Heart right ventricle (tissue), 16 donors: ENCODE results near the gene PRR5L. TPM values are rescaled to one million over a fixed set of nuclear protein-coding genes. Genes with fewer than 3 reads are reported as not detected.

ENCODE experiments used
- ATAC-seq, 8 donors: fragments of 200-7000 bp; cut with Tn5 transposase; one replicate each; pipeline ENCODE4 v1.9.1; 2020; ENCODE audit warnings: mild to moderate bottlenecking in 8 of 8, moderate library complexity in 8 of 8, moderate number of reproducible peaks in 1 of 8
- DNase-seq, 2 donors: peaks; one replicate each; pipeline ENCODE4 v3.0.0-alpha.2; 2020
- H3K27ac ChIP-seq, 10 donors: fragments of 200-600 bp; sonication (generic) in 2 of 10; one replicate each; pipeline versions ENCODE4 v1.5.0 to v1.8.0; 2020 to 2022; ENCODE audit warnings: mild to moderate bottlenecking in 3 of 10
- H3K27me3 ChIP-seq, 7 donors: fragments of 200-600 bp; one replicate each; pipeline ENCODE4 v1.8.0; 2021 to 2022; ENCODE audit warnings: mild to moderate bottlenecking in 2 of 7
- H3K36me3 ChIP-seq, 9 donors: fragments of 200-600 bp; sonication (generic) in 1 of 9; one replicate each; pipeline versions ENCODE4 v1.5.0 to v1.8.0; 2020 to 2022; ENCODE audit warnings: mild to moderate bottlenecking in 2 of 9
- H3K4me1 ChIP-seq, 9 donors: fragments of 200-600 bp; sonication (generic) in 1 of 9; one replicate each; pipeline versions ENCODE4 v1.5.0 to v1.8.0; 2020 to 2022; ENCODE audit warnings: mild to moderate bottlenecking in 4 of 9
- H3K4me3 ChIP-seq, 10 donors: fragments of 200-600 bp; sonication (generic) in 2 of 10; one replicate each; pipeline versions ENCODE4 v1.5.0 to v1.8.0; 2020 to 2022; ENCODE audit warnings: mild to moderate bottlenecking in 7 of 10, moderate library complexity in 2 of 10
- H3K9me3 ChIP-seq, 11 donors: fragments of 200-600 bp in 10 of 11; sonication (generic) in 2 of 11; one replicate each; pipeline versions ENCODE4 v1.5.0 to v1.8.0; 2013 to 2022; ENCODE audit warnings: mild to moderate bottlenecking in 2 of 11, control low read depth in 1 of 11, moderate library complexity in 1 of 11
- WGBS, 2 donors: extraction: QIAGEN DNeasy Blood & Tissue Kit; methylation state at CpG; one replicate each; pipeline ENCODE4 v1.1.7; 2013; ENCODE audit warnings: inconsistent platforms in 1 of 2; 5-methylcytosine and 5-hydroxymethylcytosine counted together
- intact Hi-C, 10 donors: fragments of 100-400 bp; cut with DNase I; formaldehyde crosslinking; loops; one replicate each; pipeline versions ENCODE4 v1.11.1 to v1.14.2; 2022
- polyA plus RNA-seq, 2 donors: library from polyadenylated mRNA; stranded (reverse); fragments of 200-250 nt; gene quantifications; one replicate each; pipeline ENCODE4 v1.2.3, GENCODE V29; 2013
- total RNA-seq, 10 donors: library from RNA; stranded (reverse); fragmentation: NEBNext Ultra II Directional in 3 of 10; extraction: Animal tissue kit (Norgen Biotek cat#: 25700) in 3 of 10; gene quantifications; one replicate each; pipeline versions ENCODE4 v1.2.1 to v1.2.4, GENCODE V29; 2021 to 2023
- TF ChIP-seq, protein P1 (sequence below), 9 donors: fragments of 200-600 bp; sonication (generic) in 2 of 9; IDR thresholded peaks; one replicate each; pipeline versions ENCODE4 v1.5.0 to v1.8.0; 2021 to 2022; ENCODE audit warnings: antibody characterized with exemption in 9 of 9, mild to moderate bottlenecking in 5 of 9, moderate library complexity in 1 of 9
- donor health status: Arrhythmogenic right ventricular cardiomyopathy.
- donor health status: ischemic (EF 13 %, LVEDD 7.1; RV severe dilation, severe dysfunction).
- donor health status: healthy with polysubstance abuse.
- donor health status: DM: no; HTN: yes; CAD: no.
- donor health status: DM: no; HTN: no; CAD: no.
- donor health status: ischemic (EF 25% LVEDD 6.9; RV normal size, moderate dysfunction).
- donor health status: ischemic (EF 25% LVEDD 5.7; RV mildly dilated, moderate dysfunction).
- donor health status: healthy.
- donor health status: DM: yes; HTN: yes; CAD: no.
- donor health status: Ischemic cardiomyopathy.
- donor health status: ischemic (EF 35%, LVEDD 5.7; RV mildly dilated, moderate dysfunction).
- donor health status: nonischemic (EF 11% LVEDD 7.7; RV severe dilation, severe dysfunction).
- donor health status: DM: yes; HTN: yes; CAD: no.
- donor health status: PGD.
- donor health status: ischemic (EF 29% LVEDD 5.4; RV normal size, mild dysfunction).
- donor health status: nonischemic (EF 23%, LVEDD 6.1; RV moderate dilation, normal function).

The PRR5L gene
- total and polyA plus RNA-seq, 12 donors: 0.80 to 10.7 (median 2.4) TPM

- ATAC-seq: no peak
- H3K4me1 ChIP-seq: no peaks in the 10 kb centered on the region
- H3K27ac ChIP-seq: no peak overlapping the region
- peaks cover 0 to 4% (median 0%) of the 10 kb centered on the region in 7 donors for H3K27me3 ChIP-seq
- 76 to 88% methylated on average over 3 of the region's 3 CpGs for WGBS, 2 donors
- no peaks in the 10 kb centered on the region for H3K9me3 ChIP-seq
- no peak for DNase-seq
- TF ChIP-seq, protein P1, sequence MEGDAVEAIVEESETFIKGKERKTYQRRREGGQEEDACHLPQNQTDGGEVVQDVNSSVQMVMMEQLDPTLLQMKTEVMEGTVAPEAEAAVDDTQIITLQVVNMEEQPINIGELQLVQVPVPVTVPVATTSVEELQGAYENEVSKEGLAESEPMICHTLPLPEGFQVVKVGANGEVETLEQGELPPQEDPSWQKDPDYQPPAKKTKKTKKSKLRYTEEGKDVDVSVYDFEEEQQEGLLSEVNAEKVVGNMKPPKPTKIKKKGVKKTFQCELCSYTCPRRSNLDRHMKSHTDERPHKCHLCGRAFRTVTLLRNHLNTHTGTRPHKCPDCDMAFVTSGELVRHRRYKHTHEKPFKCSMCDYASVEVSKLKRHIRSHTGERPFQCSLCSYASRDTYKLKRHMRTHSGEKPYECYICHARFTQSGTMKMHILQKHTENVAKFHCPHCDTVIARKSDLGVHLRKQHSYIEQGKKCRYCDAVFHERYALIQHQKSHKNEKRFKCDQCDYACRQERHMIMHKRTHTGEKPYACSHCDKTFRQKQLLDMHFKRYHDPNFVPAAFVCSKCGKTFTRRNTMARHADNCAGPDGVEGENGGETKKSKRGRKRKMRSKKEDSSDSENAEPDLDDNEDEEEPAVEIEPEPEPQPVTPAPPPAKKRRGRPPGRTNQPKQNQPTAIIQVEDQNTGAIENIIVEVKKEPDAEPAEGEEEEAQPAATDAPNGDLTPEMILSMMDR (IDR thresholded peaks at IDR 0.05): no peak
- no peak overlapping the region for H3K4me3 ChIP-seq
- intact Hi-C loops: no loop called here
- H3K36me3 ChIP-seq: no peaks in the 10 kb centered on the region
Measured at GRCh38 chr11:36326524-36327419, 30.7 kb downstream of the PRR5L start.

DNA sequence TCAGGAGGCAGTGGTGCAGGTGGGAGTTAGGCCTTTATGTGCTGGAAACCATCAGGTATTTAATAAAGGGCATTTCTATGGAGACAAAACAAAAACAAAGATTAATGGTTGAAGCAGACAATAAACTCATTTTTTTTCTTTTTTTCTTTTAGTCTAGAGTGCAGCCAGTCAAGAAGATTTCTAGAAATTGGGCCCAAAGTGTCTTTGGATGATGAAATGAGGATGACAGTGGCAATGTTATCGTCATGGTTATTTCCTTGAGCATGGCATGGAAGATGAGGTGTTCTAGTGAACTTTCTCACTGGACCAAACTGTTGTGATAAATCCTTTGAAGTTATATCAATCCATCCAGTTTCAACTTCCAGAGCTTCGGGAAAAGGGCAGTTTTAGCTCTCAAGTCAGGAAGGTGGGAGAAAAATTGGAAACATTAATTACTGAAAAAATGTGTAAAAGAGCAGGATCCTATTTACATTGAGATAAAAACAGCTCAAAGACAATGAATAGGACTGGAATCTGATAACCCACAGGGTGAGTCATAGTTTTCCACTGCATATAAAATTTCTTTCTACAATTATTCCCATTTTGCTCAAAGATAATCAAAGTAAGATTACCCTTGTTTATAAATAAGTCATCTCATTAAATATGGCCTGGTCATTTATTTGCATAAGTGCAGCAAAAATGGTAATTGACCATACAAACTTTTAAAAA, 33.0 kb downstream of the PRR5L start:
- intact Hi-C loops: no loop called here
- Histone ChIP-seq H3K9me3 (no peaks in the 10 kb centered on the region), H3K27me3 (no peaks in the 10 kb centered on the region), H3K4me1 (no peaks in the 10 kb centered on the region), H3K36me3 (no peaks in the 10 kb centered on the region), H3K4me3 (no peak overlapping the region), H3K27ac (no peak overlapping the region)
- TF ChIP-seq, protein P1 (IDR thresholded peaks at IDR 0.05): no peak
- ATAC-seq (no peak), DNase-seq (no peak)
- 72 to 75% methylated on average over 2 of the region's 2 CpGs for WGBS, 2 donors

DNA sequence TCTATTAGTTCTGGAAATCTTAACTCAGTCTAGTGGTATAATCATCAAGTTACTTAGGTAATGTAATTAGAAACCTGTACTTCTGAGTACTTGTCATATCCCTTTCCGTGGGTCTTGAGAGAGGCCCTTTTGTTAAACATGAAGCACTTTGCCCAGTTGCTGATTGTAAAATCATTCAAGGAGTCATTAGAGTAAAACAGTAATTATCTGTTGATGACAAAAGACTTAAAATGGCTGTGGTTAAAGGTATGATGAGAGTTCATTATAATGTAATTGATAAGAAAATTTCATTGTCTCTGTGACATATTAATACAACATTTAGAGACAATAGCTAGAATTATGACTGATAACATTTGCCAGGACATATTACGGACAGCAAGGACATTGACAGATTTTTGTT, 34.3 kb downstream of the PRR5L start:
- no peaks in the 10 kb centered on the region for H3K27me3 ChIP-seq
- H3K4me3 ChIP-seq: no peak overlapping the region
- no peaks in the 10 kb centered on the region for H3K4me1 ChIP-seq
- TF ChIP-seq, protein P1 (IDR thresholded peaks at IDR 0.05): no peak
- H3K36me3 ChIP-seq: no peaks in the 10 kb centered on the region
- intact Hi-C loops: no loop called here
- no peak overlapping the region for H3K27ac ChIP-seq
- WGBS, 2 donors: 85 to 88% methylated on average over 2 of the region's 2 CpGs
- DNase-seq (no peak), ATAC-seq (no peak)
- no peaks in the 10 kb centered on the region for H3K9me3 ChIP-seq

- no peaks in the 10 kb centered on the region for H3K9me3 ChIP-seq
- TF ChIP-seq, protein P1 (IDR thresholded peaks at IDR 0.05): no peak
- no peak overlapping the region for H3K4me3 ChIP-seq
- intact Hi-C loops: no loop called here
- H3K36me3 ChIP-seq: no peaks in the 10 kb centered on the region
- 89 to 100% methylated on average over 1 of the region's 1 CpG for WGBS, 2 donors
- no peaks in the 10 kb centered on the region for H3K4me1 ChIP-seq
- no peak overlapping the region for H3K27ac ChIP-seq
- no peak for DNase-seq
- peak in 1 of 8 donors; percentile 18 for ATAC-seq
- H3K27me3 ChIP-seq: no peaks in the 10 kb centered on the region
Measured at GRCh38 chr11:36333468-36333867, 37.4 kb downstream of the PRR5L start.
